ENCODE results near the gene C1orf52.

Gene C1orf52

GRCh38 chr1:85228972-85229371 is 30.5 kb downstream of the C1orf52 start:
- no peak for DNase-seq

DNA sequence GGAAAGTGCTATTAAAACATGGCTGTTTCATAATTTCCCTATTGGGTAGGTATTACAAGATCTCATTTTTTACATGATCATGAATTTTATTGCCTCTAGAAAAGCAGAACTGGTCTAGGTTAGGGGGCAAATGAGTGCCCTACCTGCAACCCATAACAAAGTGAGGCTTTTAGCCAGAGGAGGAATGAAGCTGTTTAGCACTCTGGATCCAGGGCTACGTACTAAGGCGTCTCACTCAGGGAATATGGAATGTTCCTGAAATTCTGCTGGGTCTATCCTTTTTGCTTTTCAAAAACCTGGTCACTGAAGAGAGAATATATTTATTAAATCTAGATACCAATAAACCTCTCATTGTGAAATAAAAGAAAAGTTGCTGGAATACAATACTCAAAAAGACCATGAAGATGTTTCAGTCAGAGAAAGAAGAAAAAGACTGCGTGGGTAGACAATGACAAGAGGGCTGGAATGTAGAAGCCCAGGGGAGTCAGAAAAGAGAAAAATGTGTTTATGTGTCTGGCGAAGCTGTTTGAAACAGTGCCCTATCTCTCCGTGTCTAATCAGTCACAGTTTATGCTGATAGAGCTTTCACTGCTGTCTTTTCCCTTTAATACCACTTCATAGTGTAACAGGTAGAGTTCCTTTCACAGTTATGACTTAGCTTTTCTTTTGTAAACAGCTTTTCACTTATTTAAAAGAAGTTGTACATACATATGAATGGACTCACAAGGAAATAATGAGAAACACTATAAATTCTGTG is 33.7 kb downstream of the C1orf52 start:
- no peak for DNase-seq

GRCh38 chr1:85224734-85225623 is 34.5 kb downstream of the C1orf52 start:
- no peak for DNase-seq

DNA sequence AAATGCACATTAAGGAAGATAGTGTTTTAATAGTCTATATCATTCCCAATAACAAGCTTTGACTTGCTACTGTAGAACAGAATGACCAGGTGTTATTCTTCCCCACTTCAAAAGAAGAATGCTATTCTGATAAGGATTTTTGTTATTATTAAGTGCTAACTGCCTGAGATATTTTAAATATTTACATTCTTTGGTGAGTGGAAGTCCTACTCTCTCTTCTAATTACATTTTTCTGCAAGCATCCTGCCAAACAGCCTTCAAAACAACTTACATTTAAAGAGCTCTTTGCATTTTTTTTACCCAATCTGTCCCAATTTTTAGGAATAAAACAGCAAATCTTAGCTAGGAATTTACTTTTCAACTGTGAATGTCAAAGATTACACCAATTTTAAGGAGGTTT is 35.2 kb downstream of the C1orf52 start:
- DNase-seq = no peak

DNA sequence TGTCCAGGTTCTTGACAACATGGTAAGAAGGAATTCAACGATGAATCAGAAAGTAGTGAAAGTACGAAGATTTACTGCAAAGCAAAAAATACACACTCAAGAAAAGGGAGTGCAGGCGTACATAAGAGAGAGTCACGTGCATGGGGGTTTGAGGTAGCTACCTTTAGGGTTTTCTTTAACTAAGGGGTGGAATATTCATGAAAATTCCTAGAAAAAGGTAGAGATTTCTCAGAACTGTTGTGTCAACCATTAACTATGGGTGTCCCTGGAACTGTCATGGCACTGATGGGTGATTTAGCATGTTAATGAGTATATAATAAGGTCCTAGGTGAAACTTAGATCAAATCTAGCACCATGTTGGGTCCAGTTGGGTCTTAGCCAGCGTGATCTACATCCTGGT is 36.1 kb downstream of the C1orf52 start:
- DNase-seq = no peak

DNA sequence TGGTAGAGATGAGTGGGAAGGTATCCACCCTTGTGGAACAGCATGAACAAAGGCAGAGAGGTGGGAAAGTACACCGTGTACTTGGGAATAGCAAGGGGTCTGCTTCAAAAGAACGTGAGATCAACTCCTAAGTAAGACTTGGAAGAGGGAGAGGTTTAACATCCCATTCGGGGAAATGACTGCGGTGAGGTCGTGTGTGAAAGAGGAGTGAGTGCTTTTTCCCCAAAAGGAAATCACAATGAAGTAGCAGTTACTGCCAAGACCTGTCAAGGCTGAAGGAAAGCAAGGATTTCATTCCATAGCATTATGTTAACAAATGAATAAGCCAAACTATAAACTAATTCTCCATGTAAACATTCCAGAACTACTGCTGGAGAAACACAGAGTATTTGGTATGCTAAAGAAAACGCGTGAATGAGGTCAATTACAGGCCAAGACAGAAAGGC is 38.7 kb downstream of the C1orf52 start:
- DNase-seq = no peak

- no peak for DNase-seq
These were observed 39.4 kb downstream of the C1orf52 start for GRCh38 chr1:85219853-85220610.

DNA sequence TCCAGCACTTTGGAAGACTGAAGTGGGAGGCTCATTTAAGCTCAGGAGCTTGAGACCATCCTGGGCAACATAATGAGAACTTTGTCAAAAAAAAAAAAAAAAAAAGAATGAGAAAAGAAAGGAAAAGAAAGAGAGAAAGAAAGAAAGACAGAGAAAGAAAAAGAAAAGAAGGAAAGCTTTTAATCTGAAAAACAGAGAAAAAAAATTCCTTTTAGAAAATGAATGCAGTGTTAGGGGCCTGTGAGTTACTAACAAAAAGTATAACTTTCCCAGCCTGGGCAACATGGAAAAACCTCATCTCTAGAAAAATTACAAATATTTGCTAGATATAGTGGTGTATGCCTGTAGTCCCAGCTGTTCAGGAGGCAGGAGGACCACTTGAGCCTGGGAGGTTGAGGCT is 42.8 kb downstream of the C1orf52 start:
- no peak for DNase-seq

GRCh38 chr1:85214654-85215053 is 44.8 kb downstream of the C1orf52 start:
- DNase-seq = no peak

DNA sequence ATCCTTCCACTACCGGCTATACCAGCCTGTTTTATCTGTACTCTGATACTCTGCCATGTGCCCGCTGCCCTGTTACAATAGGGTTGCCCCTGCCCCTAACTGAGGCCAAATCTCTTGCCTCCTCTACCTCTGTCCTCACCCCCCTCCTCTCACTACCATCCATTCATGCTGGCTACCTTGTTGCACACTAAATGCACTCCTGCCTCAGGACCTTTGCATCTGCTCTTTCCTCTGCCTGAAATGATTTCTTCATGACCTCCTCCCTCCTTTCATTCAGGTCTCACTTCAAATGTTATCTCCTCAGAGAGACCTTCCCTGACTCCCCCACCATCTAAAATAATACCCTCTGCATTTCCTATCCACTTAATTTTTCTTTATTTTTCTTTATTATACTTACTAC is 51.0 kb downstream of the C1orf52 start:
- no peak for DNase-seq

DNA sequence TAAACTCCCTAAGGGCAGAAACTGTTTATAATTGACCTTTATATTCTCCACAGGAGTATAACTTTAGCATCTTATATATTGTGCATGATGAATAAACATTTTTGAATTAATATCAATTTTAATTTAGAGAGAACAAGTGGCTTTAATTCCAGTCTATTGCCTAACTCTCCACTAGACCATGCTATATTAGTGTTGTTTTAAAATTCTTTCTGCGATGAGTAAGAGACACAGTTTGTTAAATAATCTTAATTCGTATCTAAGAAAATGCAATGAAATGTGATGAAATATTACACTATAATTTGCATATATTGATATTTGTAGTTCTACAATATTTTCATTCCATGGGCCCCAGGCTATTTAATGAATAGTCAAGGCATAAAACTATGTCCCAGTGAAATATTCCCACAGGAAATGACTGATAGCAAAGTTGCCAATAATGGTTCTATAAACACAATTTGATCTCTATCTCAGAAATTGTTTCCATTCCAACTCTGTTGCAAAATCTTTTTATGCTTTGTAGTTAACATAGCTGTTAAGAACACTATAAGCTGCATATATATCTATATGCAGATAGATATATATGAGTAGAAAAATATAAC is 55.8 kb downstream of the C1orf52 start:
- no peak for DNase-seq

DNA sequence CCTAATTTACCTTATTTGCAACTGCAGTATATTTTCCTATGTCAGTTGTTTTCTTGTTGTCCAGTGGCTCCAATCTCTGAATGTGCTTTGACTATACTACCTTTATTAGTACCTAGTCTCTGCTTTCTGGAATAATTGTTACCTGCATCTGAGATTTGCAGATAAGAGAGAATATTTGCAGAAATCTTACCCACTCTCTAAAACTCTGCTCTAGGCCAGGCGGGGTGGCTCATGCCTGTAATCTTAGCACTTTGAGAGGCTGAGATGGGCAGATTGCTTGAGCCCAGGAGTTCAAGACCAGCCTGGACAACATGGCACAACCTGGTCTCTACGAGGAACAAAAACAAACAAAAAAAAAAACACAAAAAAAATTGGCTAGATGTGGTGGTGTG is 56.6 kb downstream of the C1orf52 start:
- no peak for DNase-seq

DNA sequence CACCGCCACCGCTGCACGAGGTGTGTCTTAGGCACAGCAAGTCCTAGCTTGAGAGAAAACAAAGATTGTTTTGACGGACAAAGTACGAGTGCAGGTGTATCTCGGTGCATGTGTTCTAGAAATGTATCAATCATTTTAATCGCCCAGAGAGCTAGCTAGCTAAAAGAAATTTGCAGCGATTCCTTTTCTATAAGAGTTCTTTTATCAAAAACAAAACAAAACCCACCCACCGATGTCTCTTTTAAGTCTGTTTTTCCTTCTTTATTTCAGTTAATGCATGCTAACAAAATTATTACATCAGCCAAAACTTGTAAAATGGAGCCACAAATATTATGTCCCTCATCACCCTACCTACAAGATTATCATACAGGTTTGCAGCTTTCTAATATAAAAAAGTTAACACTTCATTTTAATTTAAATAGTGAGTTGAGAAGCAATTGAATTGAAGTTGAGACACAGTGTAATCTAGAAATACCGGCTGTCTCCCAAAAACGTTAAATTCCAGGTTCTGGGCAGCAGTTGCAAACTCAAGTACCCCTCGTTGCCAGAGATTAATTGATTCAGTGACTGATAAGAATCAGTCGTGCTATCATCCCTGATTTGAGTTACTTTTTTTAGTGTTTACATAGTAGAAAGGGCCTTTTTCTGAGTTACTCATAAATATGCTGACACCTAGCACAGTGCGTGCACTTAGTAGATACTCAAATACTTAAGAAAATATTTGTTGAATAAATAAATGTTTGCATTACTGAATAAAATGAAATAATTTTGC is 57.2 kb downstream of the C1orf52 start:
- DNase-seq = no peak

GRCh38 chr1:85201340-85202091 is 57.9 kb downstream of the C1orf52 start:
- peak; percentile 59 for DNase-seq

DNA sequence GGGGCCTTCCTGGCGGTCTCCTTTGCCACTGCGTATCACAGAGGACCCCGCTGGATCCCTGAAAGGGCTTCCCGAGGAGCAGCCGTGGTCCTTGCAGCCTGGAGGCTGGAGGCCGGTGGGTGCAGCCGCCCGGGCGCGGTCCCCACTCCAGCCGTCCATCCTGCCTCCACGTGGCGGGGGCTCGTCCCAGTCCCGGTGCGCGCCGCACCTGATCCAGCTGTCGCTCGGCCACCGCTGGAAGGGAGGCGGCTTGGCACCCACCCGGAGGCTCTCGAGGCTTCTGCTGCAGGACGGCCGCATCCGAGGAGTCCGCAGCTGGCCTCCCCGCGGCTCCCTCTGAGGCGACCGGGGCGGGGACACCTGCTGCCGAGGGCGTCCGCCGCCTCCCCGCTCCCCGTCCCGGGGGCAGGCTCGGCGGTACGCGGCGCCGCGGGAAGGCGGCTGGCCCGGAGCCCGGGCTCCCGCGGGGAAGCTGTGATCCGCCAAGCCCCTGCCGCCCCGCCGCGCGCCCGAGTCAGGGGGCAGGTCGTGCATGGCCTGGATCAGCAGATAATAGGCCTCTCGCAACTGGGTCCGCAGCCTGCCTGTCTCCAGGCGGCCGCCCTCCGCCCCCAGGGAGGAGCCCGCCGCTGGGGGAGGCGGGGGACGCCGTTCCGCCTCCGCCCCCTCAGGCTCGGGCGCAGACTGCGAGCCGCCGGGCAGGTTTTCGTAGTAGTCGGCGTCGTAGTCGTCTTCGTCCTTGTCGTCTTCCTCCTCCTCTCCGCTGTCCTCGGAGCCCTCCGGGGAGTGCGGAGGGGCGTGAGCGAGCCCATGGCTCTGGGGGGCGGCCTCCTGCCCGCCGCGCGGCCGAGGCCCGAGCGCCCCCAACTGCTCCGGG is 58.8 kb downstream of the C1orf52 start, which contains the start of gene SYDE2:
Gene SYDE2 (minus strand): TSS at position 554 of the 877 bp plus-strand sequence. CDS start 20 bp downstream, at position 534.
- peak; percentile 72 for DNase-seq

All from activated gamma-delta T cell treated with Interleukin-2 at 50 U/mL for 16 hours (primary cell).